C4-2B (cell line): Measurements from ENCODE around the gene KLHL15.

Experiments
- ZFX ChIP-seq: fragments of 450-650 bp; IDR thresholded peaks from 2 replicates; pipeline ENCODE4 v1.6.1; 2017
- TF ChIP-seq, protein P1 (sequence below): fragments of 450-650 bp; conservative IDR thresholded peaks from 2 replicates; pipeline ENCODE4 v1.5.1; 2017; ENCODE audit warnings: mild to moderate bottlenecking

DNA sequence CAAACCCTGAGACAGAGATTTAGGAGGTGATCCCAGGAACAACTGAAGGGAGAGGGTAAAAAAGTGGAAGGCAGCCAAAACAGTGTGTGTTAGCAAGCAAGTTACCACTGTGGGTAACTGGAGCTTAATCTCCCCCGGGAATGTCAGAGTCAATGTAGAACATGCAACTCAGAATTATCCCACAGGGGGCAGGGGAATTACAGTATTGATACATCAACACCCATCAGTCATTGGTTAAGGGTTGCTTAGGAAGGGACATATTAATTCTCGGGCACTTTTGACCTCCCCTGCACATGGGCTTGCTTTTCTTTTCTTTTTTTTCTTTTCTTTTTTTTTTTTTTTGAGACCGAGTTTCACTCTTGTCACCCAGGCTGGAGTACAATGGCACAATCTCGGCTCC, 89.9 kb downstream of the KLHL15 start:
- TF ChIP-seq, protein P1, sequence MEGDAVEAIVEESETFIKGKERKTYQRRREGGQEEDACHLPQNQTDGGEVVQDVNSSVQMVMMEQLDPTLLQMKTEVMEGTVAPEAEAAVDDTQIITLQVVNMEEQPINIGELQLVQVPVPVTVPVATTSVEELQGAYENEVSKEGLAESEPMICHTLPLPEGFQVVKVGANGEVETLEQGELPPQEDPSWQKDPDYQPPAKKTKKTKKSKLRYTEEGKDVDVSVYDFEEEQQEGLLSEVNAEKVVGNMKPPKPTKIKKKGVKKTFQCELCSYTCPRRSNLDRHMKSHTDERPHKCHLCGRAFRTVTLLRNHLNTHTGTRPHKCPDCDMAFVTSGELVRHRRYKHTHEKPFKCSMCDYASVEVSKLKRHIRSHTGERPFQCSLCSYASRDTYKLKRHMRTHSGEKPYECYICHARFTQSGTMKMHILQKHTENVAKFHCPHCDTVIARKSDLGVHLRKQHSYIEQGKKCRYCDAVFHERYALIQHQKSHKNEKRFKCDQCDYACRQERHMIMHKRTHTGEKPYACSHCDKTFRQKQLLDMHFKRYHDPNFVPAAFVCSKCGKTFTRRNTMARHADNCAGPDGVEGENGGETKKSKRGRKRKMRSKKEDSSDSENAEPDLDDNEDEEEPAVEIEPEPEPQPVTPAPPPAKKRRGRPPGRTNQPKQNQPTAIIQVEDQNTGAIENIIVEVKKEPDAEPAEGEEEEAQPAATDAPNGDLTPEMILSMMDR = no peak
- TF ChIP-seq ZFX = no peak
